Measurements from ENCODE around the gene PLGRKT.

DNA sequence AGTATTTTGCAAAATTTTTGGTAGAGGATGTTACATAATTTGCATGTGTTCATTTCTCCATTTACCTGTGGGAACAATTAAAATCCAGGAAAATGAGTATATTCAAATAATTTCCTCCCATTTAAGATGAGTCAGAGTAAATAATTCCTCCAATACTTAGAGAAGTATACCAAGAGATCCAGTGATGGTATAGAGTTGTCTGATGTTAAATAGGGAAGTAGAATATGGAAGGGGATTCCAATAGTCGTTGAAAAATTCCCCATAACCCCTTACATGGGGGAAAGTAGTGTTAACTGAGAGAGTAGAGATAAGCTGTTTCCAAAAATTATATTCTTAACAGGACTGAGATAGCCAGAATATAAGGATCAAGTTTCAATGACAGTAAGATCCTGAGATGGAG is 28.3 kb upstream of the PLGRKT start:
- TF ChIP-seq, protein P1, sequence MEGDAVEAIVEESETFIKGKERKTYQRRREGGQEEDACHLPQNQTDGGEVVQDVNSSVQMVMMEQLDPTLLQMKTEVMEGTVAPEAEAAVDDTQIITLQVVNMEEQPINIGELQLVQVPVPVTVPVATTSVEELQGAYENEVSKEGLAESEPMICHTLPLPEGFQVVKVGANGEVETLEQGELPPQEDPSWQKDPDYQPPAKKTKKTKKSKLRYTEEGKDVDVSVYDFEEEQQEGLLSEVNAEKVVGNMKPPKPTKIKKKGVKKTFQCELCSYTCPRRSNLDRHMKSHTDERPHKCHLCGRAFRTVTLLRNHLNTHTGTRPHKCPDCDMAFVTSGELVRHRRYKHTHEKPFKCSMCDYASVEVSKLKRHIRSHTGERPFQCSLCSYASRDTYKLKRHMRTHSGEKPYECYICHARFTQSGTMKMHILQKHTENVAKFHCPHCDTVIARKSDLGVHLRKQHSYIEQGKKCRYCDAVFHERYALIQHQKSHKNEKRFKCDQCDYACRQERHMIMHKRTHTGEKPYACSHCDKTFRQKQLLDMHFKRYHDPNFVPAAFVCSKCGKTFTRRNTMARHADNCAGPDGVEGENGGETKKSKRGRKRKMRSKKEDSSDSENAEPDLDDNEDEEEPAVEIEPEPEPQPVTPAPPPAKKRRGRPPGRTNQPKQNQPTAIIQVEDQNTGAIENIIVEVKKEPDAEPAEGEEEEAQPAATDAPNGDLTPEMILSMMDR (IDR thresholded peaks at IDR 0.05; ENCODE audit: low read depth, low read length, missing input control) = no peak
- TF ChIP-seq RAD21 (IDR thresholded peaks at IDR 0.05) (no peak), JUND (IDR thresholded peaks at IDR 0.05) (no peak), NR2F2 (IDR thresholded peaks at IDR 0.05) (no peak), TAF1 (conservative IDR thresholded peaks at IDR 0.05) (no peak), YY1 (IDR thresholded peaks at IDR 0.05) (no peak), FOXA1 (IDR thresholded peaks at IDR 0.05) (no peak)
- TF ChIP-seq, protein P2, sequence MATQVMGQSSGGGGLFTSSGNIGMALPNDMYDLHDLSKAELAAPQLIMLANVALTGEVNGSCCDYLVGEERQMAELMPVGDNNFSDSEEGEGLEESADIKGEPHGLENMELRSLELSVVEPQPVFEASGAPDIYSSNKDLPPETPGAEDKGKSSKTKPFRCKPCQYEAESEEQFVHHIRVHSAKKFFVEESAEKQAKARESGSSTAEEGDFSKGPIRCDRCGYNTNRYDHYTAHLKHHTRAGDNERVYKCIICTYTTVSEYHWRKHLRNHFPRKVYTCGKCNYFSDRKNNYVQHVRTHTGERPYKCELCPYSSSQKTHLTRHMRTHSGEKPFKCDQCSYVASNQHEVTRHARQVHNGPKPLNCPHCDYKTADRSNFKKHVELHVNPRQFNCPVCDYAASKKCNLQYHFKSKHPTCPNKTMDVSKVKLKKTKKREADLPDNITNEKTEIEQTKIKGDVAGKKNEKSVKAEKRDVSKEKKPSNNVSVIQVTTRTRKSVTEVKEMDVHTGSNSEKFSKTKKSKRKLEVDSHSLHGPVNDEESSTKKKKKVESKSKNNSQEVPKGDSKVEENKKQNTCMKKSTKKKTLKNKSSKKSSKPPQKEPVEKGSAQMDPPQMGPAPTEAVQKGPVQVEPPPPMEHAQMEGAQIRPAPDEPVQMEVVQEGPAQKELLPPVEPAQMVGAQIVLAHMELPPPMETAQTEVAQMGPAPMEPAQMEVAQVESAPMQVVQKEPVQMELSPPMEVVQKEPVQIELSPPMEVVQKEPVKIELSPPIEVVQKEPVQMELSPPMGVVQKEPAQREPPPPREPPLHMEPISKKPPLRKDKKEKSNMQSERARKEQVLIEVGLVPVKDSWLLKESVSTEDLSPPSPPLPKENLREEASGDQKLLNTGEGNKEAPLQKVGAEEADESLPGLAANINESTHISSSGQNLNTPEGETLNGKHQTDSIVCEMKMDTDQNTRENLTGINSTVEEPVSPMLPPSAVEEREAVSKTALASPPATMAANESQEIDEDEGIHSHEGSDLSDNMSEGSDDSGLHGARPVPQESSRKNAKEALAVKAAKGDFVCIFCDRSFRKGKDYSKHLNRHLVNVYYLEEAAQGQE (IDR thresholded peaks at IDR 0.05) = no peak
- TF ChIP-seq, protein P3, sequence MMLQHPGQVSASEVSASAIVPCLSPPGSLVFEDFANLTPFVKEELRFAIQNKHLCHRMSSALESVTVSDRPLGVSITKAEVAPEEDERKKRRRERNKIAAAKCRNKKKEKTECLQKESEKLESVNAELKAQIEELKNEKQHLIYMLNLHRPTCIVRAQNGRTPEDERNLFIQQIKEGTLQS (IDR thresholded peaks at IDR 0.05) = no peak
- TF ChIP-seq, protein P4, sequence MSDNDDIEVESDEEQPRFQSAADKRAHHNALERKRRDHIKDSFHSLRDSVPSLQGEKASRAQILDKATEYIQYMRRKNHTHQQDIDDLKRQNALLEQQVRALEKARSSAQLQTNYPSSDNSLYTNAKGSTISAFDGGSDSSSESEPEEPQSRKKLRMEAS (IDR thresholded peaks at IDR 0.05) = no peak
